Panc1 (cell line): ENCODE results near the gene TMEM271. TPM values are rescaled to one million over a fixed set of nuclear protein-coding genes. Genes with fewer than 3 reads are reported as not detected.

Source experiments
- ATAC-seq: fragments of 200-7000 bp; cut with Tn5 transposase; 2 replicates; pipeline ENCODE4 v1.9.1; 2020; ENCODE audit warnings: mild to moderate bottlenecking, moderate library complexity
- BruUV-seq: library from RNA; stranded (reverse); fragments of 400-500 nt; replicated peaks from 2 replicates; lab custom pipeline; 2021; lab: Mats Ljungman, UMichigan
- CTCF ChIA-PET: fragments of 300-600 bp; sonication (Branson Sonifier 250); formaldehyde crosslinking; loops from one replicate; lab custom pipeline; 2022; ENCODE audit warnings: antibody characterized with exemption; lab: Charles Lee
- POLR2A ChIA-PET: fragments of 300-600 bp; sonication (Branson Sonifier 250); formaldehyde crosslinking; loops from one replicate; lab custom pipeline; 2022; ENCODE audit warnings: antibody characterized with exemption; lab: Charles Lee
- DNase-seq: peaks from one replicate; pipeline ENCODE4 v3.0.0-alpha.2; 2010; ENCODE audit warnings: low read depth, low spot score
- H3K27ac ChIP-seq: 2 replicates; pipeline ENCODE4 v1.5.1; 2011; ENCODE audit warnings: mild to moderate bottlenecking, low read length, inconsistent platforms
- H3K27me3 ChIP-seq: fragments of 200-500 bp; sonication (Bioruptor generic); 2 replicates; pipeline ENCODE4 v1.6.0; 2014; ENCODE audit warnings: low read length, inconsistent platforms; ENCODE audit not compliant: control insufficient read depth, insufficient read depth
- H3K36me3 ChIP-seq: fragments of 200-500 bp; sonication (Bioruptor generic); 2 replicates; pipeline ENCODE4 v1.5.1; 2014; ENCODE audit warnings: inconsistent platforms, mild to moderate bottlenecking, low read length, moderate library complexity; ENCODE audit not compliant: control insufficient read depth, insufficient read depth
- H3K4me1 ChIP-seq: 2 replicates; pipeline ENCODE4 v1.5.1; 2011; ENCODE audit warnings: inconsistent platforms, mild to moderate bottlenecking, low read length, moderate library complexity; ENCODE audit not compliant: control insufficient read depth, insufficient read depth
- H3K4me3 ChIP-seq, 2 experiments: 2 replicates each; pipeline ENCODE4 v1.5.1; 2011 to 2012; ENCODE audit warnings: low read depth in 2 of 2, low read length in 2 of 2, mild to moderate bottlenecking in 2 of 2, inconsistent platforms in 1 of 2, moderate library complexity in 1 of 2
- H3K9me3 ChIP-seq: fragments of 200-500 bp; sonication (Bioruptor generic); 2 replicates; pipeline ENCODE4 v1.5.1; 2014; ENCODE audit warnings: low read depth, mild to moderate bottlenecking, inconsistent platforms, low read length, moderate library complexity; ENCODE audit not compliant: control insufficient read depth, insufficient read depth
- CTCF ChIP-seq: fragments of 450-650 bp; IDR thresholded peaks from 2 replicates; pipeline ENCODE4 v1.5.1; 2017; ENCODE audit warnings: mild to moderate bottlenecking
- POLR2AphosphoS5 ChIP-seq: IDR thresholded peaks from 2 replicates; pipeline ENCODE4 v1.6.1; 2012; ENCODE audit warnings: mild to moderate bottlenecking, low read depth, low read length, moderate library complexity
- REST ChIP-seq, 2 experiments: IDR thresholded peaks; 2 replicates each; pipeline ENCODE4 v1.6.1; 2011 to 2012; ENCODE audit warnings: low read depth in 2 of 2, control low read depth in 1 of 2, low read length in 1 of 2, mild to moderate bottlenecking in 1 of 2, moderate library complexity in 1 of 2; ENCODE audit not compliant: insufficient read depth in 1 of 2
- SIN3A ChIP-seq: IDR thresholded peaks from 2 replicates; pipeline ENCODE4 v1.6.1; 2012; ENCODE audit warnings: low read depth, mild to moderate bottlenecking, low read length, moderate library complexity, borderline replicate concordance; ENCODE audit not compliant: insufficient read depth
- TCF7L2 ChIP-seq: IDR thresholded peaks from 2 replicates; pipeline ENCODE4 v1.6.1; 2011; ENCODE audit warnings: mild to moderate bottlenecking, low read depth, low read length, inconsistent platforms
- in situ Hi-C: cut with HindIII; loops from 2 replicates; pipeline ENCODE4 v1.10.0; 2016; ENCODE audit warnings: low sequenced_read_pairs, low pct_unique_long_range_greater_than_20kb
- intact Hi-C: fragments of 100-400 bp; cut with micrococcal nuclease; formaldehyde crosslinking; loops from one replicate; pipeline ENCODE4 v1.10.0; 2022; ENCODE audit not compliant: unreplicated experiment
- total RNA-seq: library from RNA; stranded (reverse); gene quantifications from one replicate; pipeline ENCODE4 v1.2.1, GENCODE V29; 2021; ENCODE audit not compliant: unreplicated experiment

The TMEM271 gene
- total RNA-seq, 1 experiment from 2014 or later: not detected

DNA sequence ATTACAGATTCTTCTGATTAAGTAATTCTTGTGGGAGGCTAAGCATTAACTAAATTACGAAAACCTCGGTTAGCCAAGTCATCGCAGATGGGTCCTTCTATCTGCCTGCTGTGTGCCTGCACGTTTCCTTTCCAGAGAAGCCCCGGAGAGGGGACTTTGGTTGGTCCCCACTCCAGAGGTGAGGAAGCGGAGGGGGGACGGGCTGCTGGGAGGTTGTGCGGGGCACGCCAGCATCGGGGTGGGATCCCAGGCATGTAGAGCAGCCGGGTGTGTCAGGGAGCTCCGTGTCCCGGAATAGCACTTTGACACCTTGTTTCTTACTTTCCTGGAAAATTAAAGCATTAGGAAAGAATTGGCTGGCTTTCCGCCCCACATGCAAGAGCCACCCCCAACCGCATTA lies 50.4 kb downstream of the TMEM271 start:
- TF ChIP-seq TCF7L2 (no peak), CTCF (no peak), SIN3A (no peak), REST (IDR thresholded peaks at IDR 0.05; ENCODE audit: insufficient read depth in 1 of 2, low read depth in 2 of 2, low read length in 1 of 2) (no peak), POLR2AphosphoS5 (no peak)
- in situ Hi-C loops (no loop called here), intact Hi-C loops (no loop called here)
- no peaks in the 10 kb centered on the region for H3K27me3 ChIP-seq
- BruUV-seq: no TSS peak
- H3K27ac ChIP-seq: no peak overlapping the region
- ATAC-seq (no peak), DNase-seq (no peak)
- no peak overlapping the region for H3K4me3 ChIP-seq
- no peaks in the 10 kb centered on the region for H3K4me1 ChIP-seq
- H3K9me3 ChIP-seq: no peaks in the 10 kb centered on the region
- POLR2A ChIA-PET: no interaction called here
- CTCF ChIA-PET: no interaction called here
- peaks cover 2% of the 10 kb centered on the region; the same call in 1 of the 2 replicates for H3K36me3 ChIP-seq

- ATAC-seq (no peak), DNase-seq (no peak)
- in situ Hi-C loops: no loop called here
- TF ChIP-seq TCF7L2: no peak
- no peak for TF ChIP-seq CTCF
- Histone ChIP-seq H3K9me3 (no peaks in the 10 kb centered on the region), H3K27me3 (no peaks in the 10 kb centered on the region), H3K36me3 (peaks cover 2% of the 10 kb centered on the region; the same call in 1 of the 2 replicates), H3K4me3 (no peak overlapping the region), H3K27ac (no peak overlapping the region), H3K4me1 (no peaks in the 10 kb centered on the region)
- ChIA-PET CTCF (no interaction called here), POLR2A (no interaction called here)
- no TSS peak for BruUV-seq
- intact Hi-C loops: no loop called here
These were observed 51.9 kb downstream of the TMEM271 start for GRCh38 chr4:524196-524595.

Other genes starting within 250 kb of the TMEM271 start
- gene ZNF141, start 238.5 kb downstream of the TMEM271 start, total RNA-seq: not detected
- 21.5 TPM for gene ZNF721, start 77.1 kb downstream of the TMEM271 start, total RNA-seq
- gene PIGG, start 77.1 kb downstream of the TMEM271 start, total RNA-seq: 53.9 TPM
- 6.5 TPM for gene PDE6B, start 49.3 kb upstream of the TMEM271 start, total RNA-seq
- 257 TPM for gene ATP5ME, start 98.0 kb upstream of the TMEM271 start, total RNA-seq
- gene MYL5, start 98.2 kb upstream of the TMEM271 start, total RNA-seq: 12.0 TPM
- 0.62 TPM for gene SLC49A3, start 112.9 kb upstream of the TMEM271 start, total RNA-seq
- 44.6 TPM for gene PCGF3, start 129.5 kb upstream of the TMEM271 start, total RNA-seq
- 6.7 TPM for gene CPLX1, start 249.8 kb upstream of the TMEM271 start, total RNA-seq